A673 (cell line): ENCODE results near the gene CHID1. TPM values are rescaled to one million over a fixed set of nuclear protein-coding genes. Genes with fewer than 3 reads are reported as not detected.

Experiments
- BruUV-seq: library from RNA; stranded (reverse); fragments of 400-500 nt; replicated peaks from 2 replicates; lab custom pipeline; 2021; lab: Mats Ljungman, UMichigan
- CTCF ChIA-PET: fragments of 300-600 bp; sonication (Branson Sonifier 250); formaldehyde crosslinking; loops from one replicate; lab custom pipeline; 2022; ENCODE audit warnings: antibody characterized with exemption; lab: Charles Lee
- POLR2A ChIA-PET: fragments of 300-600 bp; sonication (Branson Sonifier 250); formaldehyde crosslinking; loops from one replicate; lab custom pipeline; 2022; ENCODE audit warnings: antibody characterized with exemption; ENCODE audit not compliant: low non-redundant PET; lab: Charles Lee
- DNase-seq: peaks from one replicate; pipeline ENCODE4 v3.0.0-alpha.2; 2015; ENCODE audit warnings: low spot score
- H3K27ac ChIP-seq: fragments of 200-600 bp; sonication (generic); 2 replicates; pipeline ENCODE4 v1.5.1; 2016; ENCODE audit warnings: mixed run types, low read depth, mild to moderate bottlenecking, mixed read lengths, antibody characterized with exemption, low read length; ENCODE audit not compliant: poor library complexity, severe bottlenecking
- H3K27me3 ChIP-seq: fragments of 200-600 bp; sonication (generic); replicated peaks from 2 replicates; pipeline ENCODE4 v1.6.1; 2017; ENCODE audit warnings: mixed run types, low read depth, mild to moderate bottlenecking, mixed read lengths, antibody characterized with exemption, low read length; ENCODE audit not compliant: insufficient read depth, poor library complexity
- H3K36me3 ChIP-seq: fragments of 200-600 bp; sonication (generic); 2 replicates; pipeline ENCODE4 v1.6.1; 2016; ENCODE audit warnings: mixed run types, mild to moderate bottlenecking, mixed read lengths, antibody characterized with exemption, low read length; ENCODE audit not compliant: insufficient read depth, poor library complexity, severe bottlenecking
- H3K4me1 ChIP-seq: fragments of 200-600 bp; sonication (generic); 2 replicates; pipeline ENCODE4 v1.6.1; 2017; ENCODE audit warnings: mixed run types, mild to moderate bottlenecking, mixed read lengths, antibody characterized with exemption, low read length; ENCODE audit not compliant: insufficient read depth, poor library complexity, severe bottlenecking
- H3K4me3 ChIP-seq: fragments of 200-600 bp; sonication (generic); 2 replicates; pipeline ENCODE4 v1.5.1; 2016; ENCODE audit warnings: low read depth, mixed run types, mild to moderate bottlenecking, mixed read lengths, low read length; ENCODE audit not compliant: poor library complexity, severe bottlenecking
- H3K9me3 ChIP-seq: fragments of 200-600 bp; sonication (generic); 2 replicates; pipeline ENCODE4 v1.6.1; 2016; ENCODE audit warnings: mixed run types, low read depth, mild to moderate bottlenecking, mixed read lengths, antibody characterized with exemption, low read length; ENCODE audit not compliant: poor library complexity, severe bottlenecking
- EZH2 ChIP-seq: fragments of 200-600 bp; sonication (generic); IDR thresholded peaks from 2 replicates; pipeline ENCODE4 v1.6.1; 2017; ENCODE audit warnings: borderline replicate concordance, low read depth, mild to moderate bottlenecking, mixed read lengths, antibody characterized with exemption, low read length; ENCODE audit not compliant: poor library complexity, severe bottlenecking
- intact Hi-C: fragments of 100-400 bp; cut with micrococcal nuclease; formaldehyde crosslinking; loops from one replicate; pipeline ENCODE4 v1.10.0; 2022; ENCODE audit not compliant: unreplicated experiment
- total RNA-seq: library from RNA; stranded (reverse); gene quantifications from 2 replicates; pipeline ENCODE4 v1.2.3, GENCODE V29; 2021
- TF ChIP-seq, protein P1 (sequence below): fragments of 300-800, 200-600 bp; sonication (generic); conservative IDR thresholded peaks from 2 replicates; pipeline ENCODE4 v1.5.1; 2017; ENCODE audit warnings: low read depth, mild to moderate bottlenecking, antibody characterized with exemption, low read length, moderate library complexity, mixed read lengths

CHID1 gene
- total RNA-seq, 1 experiment from 2014 or later, result 105 TPM

DNA sequence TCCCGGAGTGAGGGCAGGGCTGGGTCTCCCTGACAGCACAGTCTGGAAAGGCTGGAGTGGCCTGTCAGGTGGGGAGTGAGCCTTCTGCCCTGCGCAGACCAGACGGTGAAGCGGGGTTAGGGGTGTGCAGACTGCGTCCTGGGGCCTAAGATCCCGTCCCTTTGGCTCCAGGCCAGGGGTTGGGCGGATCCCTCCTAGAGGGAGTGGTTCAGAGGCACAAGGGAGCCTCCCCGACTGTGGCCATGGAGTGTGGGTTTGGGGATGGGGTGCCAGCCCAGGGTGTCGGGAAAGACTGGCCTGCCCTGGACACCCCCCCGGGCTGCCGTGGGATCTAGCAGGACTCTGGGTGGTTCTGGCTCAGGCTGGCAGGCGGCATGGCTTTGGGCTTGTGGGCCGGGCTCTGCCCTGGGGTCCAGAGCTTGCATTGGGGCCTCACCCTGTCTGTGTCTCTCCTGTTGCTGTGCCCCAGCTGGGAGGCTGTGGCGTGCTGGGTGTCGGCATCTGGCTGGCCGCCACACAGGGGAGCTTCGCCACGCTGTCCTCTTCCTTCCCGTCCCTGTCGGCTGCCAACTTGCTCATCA, 48.4 kb downstream of the CHID1 start:
- CTCF ChIA-PET, result no interaction called here
- H3K4me3 ChIP-seq, result no peak overlapping the region
- H3K27ac ChIP-seq, result no peak overlapping the region
- H3K4me1 ChIP-seq, result peaks cover 15% of the 10 kb centered on the region
- no TSS peak for BruUV-seq
- TF ChIP-seq, protein P1, sequence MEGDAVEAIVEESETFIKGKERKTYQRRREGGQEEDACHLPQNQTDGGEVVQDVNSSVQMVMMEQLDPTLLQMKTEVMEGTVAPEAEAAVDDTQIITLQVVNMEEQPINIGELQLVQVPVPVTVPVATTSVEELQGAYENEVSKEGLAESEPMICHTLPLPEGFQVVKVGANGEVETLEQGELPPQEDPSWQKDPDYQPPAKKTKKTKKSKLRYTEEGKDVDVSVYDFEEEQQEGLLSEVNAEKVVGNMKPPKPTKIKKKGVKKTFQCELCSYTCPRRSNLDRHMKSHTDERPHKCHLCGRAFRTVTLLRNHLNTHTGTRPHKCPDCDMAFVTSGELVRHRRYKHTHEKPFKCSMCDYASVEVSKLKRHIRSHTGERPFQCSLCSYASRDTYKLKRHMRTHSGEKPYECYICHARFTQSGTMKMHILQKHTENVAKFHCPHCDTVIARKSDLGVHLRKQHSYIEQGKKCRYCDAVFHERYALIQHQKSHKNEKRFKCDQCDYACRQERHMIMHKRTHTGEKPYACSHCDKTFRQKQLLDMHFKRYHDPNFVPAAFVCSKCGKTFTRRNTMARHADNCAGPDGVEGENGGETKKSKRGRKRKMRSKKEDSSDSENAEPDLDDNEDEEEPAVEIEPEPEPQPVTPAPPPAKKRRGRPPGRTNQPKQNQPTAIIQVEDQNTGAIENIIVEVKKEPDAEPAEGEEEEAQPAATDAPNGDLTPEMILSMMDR, result no peak
- TF ChIP-seq EZH2, result no peak
- intact Hi-C loops, result no loop called here
- no peaks in the 10 kb centered on the region for H3K9me3 ChIP-seq
- no peak for DNase-seq
- H3K36me3 ChIP-seq, result no peaks in the 10 kb centered on the region
- no peaks in the 10 kb centered on the region for H3K27me3 ChIP-seq
- POLR2A ChIA-PET, result no interaction called here

DNA sequence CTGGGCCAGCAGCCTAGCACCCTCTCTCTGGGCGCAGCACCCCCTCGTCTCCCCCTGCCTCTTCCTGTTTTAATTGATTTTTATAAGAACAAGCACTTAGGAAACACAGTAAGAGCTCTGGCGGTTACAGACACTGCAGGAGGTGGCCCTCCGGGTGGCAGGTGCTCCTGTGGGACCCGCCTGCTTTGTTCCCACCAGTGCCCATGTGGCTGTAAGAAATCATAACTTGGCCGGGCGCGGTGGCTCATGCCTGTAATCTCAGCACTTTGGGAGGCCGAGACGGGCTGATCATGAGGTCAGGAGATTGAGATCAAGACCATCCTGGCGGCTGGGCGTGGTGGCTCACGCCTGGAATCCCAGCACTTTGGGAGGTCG, 49.5 kb downstream of the CHID1 start:
- Histone ChIP-seq H3K4me3 (no peak overlapping the region), H3K27ac (no peak overlapping the region), H3K4me1 (peaks cover 15% of the 10 kb centered on the region), H3K9me3 (no peaks in the 10 kb centered on the region), H3K36me3 (no peaks in the 10 kb centered on the region), H3K27me3 (no peaks in the 10 kb centered on the region)
- DNase-seq, result no peak
- CTCF ChIA-PET, result no interaction called here
- no TSS peak for BruUV-seq
- no peak for TF ChIP-seq EZH2
- TF ChIP-seq, protein P1, result no peak
- POLR2A ChIA-PET, result no interaction called here
- intact Hi-C loops, result no loop called here

DNA sequence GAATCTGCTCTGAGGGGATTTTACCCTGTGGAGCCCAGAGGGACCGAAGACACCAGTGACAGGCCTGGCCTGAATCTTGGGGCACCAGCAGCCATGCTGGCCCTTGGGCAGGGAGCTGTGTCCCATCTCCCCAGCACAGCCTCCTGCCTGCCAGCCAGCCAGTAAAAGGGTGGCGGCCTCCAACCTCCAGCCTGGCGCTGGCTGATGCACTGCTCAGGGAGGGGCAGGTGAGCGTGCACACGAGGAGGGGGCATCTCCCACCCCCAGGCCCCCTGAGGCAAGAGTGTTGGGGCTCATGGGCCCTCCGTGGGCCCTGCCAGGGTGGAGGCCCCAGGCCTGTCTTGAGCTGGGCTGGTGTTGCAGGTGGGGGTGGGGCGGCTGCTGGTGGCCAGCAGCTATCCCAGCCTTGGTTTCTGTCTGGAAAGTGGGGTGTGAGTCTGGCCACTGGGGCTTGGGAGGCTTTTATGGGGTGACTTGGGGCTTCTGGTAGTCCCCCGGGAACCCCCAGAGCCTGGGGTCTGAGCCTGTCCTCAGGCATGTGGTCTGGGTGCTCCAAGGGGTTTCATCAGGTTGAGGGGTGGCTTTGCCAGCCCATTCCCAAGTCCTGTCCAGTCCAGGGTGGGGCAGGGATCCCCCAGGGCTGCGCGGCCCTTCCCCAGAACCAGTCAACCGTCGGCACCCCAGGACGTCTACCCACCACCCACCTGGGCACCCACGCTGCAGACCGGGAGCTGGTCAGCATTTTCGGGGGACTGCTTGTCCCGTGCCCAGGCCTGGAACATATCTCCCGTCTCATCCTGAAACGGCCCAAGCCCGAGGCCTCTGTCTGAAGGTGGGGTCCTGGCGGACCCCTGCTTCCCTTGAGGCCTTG, 50.1 kb downstream of the CHID1 start:
- ChIA-PET POLR2A (interaction anchor here (0.6 kb wide), 1 partner anchor 199 kb away, joined by 3 read pairs; no protein-coding TSS in a partner anchor), CTCF (no interaction called here)
- intact Hi-C loops, result no loop called here
- TF ChIP-seq EZH2, result no peak
- TF ChIP-seq, protein P1, result no peak
- no TSS peak for BruUV-seq
- Histone ChIP-seq H3K36me3 (no peaks in the 10 kb centered on the region), H3K27ac (peak overlapping the region; percentile 60), H3K4me3 (no peak overlapping the region), H3K9me3 (no peaks in the 10 kb centered on the region), H3K27me3 (no peaks in the 10 kb centered on the region), H3K4me1 (peaks cover 15% of the 10 kb centered on the region)
- no peak for DNase-seq
